Stimulated activated CD8-positive, alpha-beta memory T cell treated with anti-CD3 and anti-CD28 coated beads, Interleukin-12 subunit alpha, Interleukin-12 subunit beta, amount 100 ng/mL, for 1 hour (primary cell): ENCODE data around the gene CKAP5.
"Not testable (repeated sequence)": the region's sequence is repeated elsewhere in the genome, so short reads cannot be mapped to it uniquely, and the experiment has no call there.

Source experiments
- DNase-seq: peaks from one replicate; pipeline ENCODE4 v3.0.0-alpha.2; 2020; ENCODE audit warnings: low read depth

The CKAP5 gene

DNA sequence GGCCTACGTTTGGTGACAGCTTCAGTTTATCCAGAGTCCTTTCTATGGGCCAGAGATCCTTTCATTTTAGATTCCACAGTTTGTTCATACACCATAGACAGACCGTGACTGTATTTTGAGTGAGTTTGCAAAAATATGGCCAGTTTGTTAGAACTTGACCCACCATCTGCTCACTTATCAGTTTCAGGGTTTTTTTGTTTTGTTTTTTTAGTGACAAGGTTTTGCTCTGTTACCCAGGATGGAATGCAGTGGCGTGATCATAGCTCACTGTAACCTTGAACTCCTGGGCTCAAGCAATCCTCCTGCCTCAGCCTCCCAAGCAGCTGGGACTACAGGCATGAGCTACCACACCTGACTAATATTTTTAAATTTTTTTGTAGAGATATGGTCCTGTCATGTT, 9.1 kb upstream of the CKAP5 start:
- no peak for DNase-seq

DNA sequence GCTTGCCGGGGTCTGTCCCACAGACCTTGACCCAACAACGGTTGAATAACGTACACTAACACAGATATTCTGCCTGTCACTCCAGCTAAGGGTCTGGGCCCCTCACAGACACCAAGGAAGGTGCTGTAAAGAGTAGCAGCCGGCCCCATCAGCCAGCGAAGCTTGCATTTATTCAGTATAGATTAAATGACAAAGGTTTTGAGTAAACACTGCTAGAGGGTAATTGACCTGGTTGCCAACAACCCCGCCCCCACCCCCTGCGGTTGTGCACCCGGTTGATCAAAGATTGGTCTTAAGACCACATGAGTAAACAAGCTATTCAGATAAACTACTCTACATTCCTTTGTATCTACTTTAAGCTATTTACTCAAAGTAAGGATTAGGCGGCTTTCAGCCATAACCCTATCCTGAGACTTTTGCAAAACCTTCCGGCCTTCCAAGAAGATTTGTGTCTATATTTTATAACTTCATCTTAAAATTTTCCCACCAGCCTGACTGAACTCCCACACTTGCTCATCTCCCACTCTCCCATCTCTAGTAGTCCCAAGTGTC, 4.8 kb upstream of the CKAP5 start:
- DNase-seq, result no peak

DNA sequence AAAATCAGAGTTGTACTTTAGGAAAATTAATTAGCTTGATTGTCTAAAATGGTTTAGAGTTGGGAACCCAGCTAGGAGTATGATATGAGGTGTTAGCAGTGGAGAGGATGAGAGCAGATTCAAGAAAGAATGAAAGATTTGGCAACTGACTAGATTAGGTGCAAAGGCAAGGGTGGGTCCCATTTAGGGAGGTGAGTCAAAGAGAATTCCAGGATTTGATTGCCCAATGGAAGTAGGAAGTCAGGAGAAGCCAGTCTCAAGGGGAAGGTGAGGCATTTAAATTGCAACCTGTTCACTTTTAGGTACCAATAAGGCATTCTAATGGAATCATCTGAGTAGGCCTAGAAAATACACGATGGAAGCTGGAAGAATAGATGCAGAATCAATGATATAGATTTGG, 3.6 kb upstream of the CKAP5 start:
- no peak for DNase-seq

DNA sequence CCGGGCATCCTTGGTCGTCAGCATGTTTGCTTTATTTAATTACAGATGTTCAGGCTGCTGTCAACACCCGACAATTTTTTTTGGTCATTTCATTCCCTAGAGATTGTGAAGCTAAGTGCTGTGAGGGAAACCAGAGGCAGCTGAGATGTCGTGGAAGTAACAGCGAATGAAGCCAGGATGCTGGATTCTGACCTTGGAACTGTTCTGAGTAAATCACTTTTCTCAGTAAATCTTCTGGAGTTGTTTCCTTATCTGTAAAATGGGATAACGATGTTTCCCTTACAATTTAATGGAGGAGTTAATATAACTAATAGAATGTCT, 390 bp upstream of the CKAP5 start:
- DNase-seq, result no peak

DNA sequence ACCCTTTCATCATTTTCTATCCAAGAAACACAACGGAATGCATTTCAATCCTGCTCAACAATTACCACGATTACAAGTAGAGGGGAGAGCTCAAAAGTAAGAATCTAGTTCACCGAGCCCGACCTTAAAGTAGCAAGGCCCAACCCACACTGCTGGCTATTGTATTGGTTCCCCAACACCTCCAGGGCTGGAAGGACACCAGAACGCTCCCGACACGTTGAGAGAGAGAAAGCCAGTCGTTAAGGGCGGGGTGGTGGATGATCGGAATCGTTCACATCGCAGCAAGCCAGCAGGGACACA, 690 bp downstream of the CKAP5 start:
- DNase-seq, result no peak

DNA sequence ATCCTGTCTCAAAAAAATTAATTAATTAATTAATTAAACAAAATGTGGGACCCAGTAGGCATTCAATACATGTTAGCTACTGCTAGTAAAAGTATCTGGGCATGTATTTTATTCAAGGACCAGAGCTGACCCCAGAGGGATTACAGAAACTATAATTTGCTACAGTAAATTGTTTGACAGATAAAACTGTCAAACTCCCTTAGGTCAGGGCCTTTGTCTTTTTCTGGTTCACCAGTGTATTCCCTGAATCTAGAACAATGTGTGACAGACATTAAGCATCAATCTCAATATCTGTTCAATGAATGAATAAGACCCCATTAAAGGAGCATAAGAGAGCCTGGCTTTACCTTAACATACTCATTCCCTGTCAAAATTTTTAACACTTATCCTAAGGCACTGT, 6.0 kb downstream of the CKAP5 start:
- DNase-seq, result no peak

DNA sequence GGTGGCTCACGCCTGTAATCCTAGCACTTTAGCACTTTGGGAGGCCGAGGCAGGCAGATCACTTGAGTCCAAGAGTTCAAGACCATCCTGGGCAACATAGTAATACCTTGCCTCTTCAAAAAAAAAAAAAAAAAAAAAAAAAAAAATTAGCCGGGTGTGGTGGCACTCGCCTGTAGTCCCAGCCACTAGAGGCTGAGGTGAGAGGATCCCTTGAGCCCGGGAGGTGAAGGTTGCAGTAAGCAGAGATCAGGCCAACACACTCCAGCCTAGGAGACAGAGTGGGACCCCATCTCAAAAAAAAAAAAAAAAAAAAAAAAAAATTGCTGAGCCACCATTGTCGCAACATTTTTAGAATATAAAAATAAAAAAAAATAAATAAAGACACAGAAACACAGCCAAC, 7.6 kb downstream of the CKAP5 start:
- DNase-seq, result no peak

DNA sequence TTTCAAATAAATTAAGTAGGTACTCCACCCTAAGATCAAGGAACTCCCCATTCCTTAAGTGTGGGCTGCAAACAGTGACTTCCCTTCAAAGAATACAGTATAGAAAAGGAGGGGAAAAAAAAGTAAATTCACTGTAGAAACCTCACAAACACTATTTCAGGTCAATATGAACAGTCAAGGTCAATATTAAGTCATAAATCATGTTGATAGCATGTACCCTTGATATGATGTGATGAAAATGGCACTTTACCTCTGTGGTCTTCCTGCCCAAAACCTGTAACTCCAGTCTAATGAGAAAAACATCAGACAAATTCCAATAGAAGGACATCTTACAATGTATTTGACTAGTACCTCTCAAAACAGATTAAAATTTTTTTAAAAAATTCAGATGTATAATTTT, 8.2 kb downstream of the CKAP5 start:
- DNase-seq, result no peak

DNA sequence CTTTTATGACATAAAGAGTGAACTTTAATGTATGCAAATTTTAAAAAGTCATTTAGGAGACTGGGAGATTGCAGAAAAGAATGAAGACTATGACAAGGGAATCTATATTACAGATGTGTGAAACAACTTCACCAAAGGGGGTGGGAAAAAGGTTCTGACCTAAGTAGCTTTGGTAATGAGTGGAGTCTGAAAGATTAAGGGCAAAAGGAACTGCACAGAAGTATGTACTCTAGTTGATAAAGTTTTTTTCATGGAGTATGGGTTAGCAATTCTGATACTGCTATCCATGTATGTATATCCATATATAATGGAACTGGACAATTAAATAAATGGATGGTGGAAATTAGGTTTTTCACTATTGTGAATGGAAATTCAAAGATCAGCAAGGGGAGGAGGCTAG, 9.2 kb downstream of the CKAP5 start:
- no peak for DNase-seq

DNA sequence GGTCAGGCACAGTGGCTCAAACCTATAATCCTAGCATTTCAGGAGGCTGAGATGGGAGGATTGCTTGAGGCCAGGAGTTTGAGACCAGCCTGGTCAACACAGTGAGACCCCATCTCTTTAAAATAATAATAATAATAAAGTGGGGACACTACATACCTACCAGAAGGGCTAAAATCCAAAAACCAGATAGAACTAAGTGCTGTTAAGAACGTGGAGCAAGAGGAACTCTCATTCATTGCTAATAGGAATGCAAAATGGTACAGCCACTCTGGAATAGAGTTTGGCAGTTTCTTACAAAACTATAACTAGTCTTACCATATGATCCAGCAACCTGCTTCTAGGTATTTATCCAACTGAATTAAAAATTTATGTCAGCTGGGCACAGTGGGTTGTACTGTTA, 9.6 kb downstream of the CKAP5 start:
- DNase-seq, result no peak

DNA sequence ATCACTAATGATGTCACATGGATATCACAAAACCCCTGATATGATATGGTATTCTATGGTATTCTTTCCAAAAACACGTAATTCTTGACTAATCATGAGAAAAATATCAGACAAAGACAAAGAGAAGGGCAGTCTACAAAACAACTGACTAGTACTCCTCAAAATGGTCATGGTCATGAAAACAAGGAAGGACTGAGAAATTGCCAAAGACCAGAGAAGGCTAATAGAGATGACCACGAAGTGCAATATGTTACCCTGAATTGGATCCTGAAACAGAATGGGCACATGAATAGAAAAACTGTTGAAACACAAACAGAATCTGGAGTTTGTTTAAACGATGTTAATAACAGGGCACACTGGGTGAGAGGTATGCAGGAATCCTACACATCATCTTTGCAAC, 10.2 kb downstream of the CKAP5 start:
- no peak for DNase-seq

DNA sequence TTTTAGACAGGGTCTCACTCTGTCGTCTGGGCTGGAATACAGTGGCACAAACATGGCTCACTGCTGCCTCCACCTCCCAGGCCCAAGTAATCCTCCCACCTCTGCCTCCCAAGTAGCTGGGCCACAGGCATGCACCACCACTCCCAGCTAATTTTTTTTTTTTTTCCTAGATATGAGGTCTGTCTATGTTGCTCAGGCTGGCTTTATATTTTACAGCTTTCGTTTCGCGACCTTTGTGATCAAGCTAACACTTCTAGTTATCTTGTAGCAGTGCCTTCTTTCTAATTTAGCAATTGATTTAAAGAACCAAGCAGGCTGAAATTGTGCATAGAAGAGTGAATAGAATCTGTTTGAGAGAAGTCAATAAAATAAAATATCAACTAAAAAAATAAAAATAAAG, 11.3 kb downstream of the CKAP5 start:
- DNase-seq, result no peak

DNA sequence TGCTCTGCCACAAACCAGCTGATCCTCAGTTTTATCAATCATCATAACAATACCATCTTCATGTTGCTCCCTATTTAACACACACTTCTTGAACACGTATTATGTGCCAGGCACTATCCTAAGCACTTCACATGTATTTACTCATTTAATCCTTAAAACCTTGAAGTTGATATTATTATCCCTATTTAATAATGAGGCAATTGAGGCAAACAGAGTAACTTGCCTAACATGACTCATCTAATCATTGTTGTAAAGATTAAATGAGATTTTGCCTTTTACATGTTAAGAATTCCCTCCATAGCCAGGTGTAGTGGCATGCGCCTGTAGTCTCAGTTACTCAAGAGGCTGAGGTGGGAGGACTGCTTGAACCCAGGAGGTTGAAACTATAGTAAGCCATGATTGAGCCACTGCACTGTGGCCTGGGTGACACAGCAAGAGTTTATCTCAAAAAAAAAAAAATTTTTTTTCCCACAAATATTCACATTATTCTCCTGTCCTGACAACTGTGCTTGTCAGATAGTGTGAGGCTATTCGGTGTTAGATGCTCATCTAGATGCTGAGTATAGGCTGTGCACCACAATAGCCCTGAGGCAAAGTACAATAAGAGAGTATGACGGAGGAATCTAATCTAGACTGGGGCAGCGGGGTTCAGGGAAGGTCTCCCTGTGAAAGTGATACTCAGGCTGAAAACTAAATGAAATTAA, 13.4 kb downstream of the CKAP5 start:
- DNase-seq, result no peak

DNA sequence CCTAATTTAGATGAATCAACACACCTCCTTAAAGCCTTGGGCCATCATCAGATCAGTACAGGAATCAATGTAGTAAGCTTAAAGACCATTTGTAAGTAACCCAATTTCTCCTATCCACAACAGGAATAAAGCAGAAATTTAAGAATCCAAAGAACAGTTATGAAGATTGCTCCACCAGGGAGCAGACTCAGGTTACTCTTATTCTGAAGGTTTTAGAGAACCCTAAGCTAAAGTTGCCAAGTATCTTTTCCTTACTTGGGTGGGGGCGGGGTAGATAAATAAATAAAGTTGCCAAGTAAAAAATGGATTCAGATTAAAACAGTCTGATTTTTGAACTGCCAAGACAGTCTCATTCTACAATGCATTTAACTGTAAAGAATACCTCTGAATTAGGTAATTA, 18.1 kb downstream of the CKAP5 start:
- DNase-seq, result no peak

DNA sequence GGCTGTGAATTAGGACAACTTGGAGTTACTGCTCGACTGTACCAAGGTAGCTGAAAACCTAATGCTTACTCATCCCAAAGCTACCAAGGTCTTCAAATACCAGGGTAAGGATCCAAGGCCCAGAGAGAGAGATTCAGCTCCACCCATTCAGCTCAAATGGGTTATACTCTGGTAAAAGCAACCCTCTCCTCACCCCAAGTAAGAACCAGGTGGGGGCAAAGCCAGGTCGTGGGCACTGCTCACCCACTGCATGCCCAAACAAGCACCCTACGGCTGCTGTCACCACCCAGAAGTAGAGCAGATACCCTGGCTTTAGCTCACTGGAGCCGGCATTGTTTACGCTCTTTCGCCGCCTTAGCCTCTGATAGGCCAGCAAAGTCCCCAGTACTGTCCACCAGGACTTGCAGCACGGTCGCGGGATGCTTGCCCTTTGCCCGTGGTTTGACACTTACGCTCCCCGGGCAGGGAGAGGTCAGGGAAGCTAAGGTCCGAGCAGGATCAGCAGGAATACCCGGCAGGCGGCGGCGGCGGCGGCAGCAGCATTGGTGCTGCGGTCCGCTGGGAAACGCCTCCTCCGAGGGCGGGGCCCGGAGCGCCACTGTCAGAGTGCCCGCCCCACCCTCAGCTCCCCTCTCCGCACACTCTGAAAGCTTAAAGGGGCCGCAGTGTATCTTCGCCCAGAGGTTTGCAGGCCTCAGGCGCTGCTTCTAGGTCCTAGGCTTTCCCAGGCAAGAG, 19.6 kb downstream of the CKAP5 start:
- peak; percentile 57 for DNase-seq

DNA sequence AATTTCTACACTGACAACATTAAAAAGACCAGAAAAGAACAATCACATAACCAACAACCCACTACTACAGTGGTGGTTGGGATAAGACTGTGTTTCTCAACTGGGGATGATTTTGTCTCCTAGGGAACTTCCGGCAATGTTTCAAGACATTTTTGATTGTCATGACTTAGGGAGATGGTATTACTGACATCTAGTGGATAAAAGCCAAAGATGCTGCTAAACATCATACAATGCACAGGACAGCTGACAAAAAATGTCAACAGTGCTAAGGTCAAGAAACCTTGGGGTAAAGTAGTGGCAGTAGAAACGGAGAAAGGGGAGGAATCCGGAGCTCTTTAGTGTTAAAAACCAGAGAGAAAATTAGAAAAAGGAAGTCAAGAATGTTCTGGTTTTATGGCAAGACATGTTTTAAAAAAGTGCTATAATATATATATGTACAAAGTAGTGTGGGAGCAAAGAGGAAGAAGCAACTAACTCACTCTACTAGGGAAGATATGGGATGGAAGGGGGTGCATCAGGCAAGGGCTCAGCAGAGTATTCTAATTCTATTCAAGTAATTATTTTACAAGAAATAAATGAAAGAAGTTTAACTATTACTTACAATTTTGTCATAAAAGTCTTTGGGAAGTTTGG, 37.2 kb downstream of the CKAP5 start:
- DNase-seq, result no peak

DNA sequence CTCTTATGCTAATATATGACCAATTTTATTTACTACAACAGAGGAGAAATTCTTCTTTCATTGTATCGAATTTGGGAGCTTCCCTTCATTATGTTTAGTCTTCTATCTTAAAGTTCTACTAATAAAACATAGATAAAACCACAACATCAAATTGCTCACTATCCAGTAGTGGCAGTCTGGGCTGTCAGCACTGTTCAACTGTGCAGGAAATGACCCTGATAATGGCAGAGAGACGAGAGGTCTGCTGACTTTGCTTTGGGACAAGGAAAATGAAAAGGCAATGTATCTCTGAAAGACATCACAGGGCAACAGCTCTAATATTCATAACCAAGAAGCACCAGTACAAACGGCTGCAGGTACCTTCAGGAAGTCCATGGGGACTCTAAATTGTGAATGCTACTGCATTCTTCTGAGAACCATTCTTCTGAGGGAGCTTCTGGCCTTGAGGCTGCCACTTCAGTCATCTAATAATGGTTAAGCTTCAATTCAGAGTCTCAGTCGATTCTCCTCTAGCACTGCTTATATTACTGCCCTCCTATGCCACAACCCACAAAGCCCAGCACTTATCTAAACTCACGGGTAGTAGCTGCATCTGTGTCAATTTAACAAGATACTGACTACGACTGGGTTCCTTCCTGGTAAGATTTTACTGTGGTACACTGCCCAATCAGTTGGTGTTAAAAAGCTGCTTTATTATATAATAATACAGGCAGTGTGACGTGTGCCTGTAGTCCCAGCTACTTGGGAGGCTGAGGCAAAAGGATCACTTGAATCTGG, 44.2 kb downstream of the CKAP5 start:
- DNase-seq, result no peak

DNA sequence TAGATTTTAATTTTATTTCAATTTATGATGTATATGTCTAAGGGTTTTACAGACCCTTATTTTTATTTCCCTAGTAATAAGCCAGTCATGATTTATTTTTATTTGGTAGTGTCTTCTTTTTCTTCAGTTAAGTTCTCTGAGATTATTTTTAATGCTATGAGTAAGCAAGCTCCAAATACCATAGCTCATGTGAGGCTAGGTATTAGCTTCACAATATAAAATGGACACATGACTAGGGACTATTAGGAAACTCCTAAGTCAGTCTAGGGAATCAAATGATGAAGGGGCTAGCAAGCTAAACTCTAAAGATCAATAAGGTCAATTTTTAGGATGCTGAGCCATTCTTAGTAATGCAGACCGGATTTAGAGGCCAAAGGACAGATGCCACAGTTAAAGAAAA, 45.9 kb downstream of the CKAP5 start:
- DNase-seq, result no peak

DNA sequence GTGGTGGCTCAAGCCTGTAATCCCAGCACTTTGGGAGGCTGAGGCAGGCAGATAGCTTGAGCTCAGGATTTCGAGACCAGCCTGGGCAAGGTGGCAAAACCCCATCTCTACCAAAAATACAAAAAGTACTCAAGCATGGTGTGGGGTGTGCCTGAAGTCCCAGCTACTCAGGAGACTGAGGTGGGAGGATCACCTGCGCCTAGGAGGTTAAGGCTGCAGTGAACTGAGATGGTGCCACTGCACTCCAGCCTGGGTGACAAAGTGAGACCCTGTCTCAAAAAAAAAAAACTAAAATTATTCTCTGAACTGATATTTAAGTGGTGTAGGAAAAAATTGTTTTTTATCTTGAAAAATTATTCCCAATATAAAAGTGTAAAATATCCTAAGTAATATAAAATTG, 46.4 kb downstream of the CKAP5 start:
- not testable (repeated sequence) for DNase-seq

DNA sequence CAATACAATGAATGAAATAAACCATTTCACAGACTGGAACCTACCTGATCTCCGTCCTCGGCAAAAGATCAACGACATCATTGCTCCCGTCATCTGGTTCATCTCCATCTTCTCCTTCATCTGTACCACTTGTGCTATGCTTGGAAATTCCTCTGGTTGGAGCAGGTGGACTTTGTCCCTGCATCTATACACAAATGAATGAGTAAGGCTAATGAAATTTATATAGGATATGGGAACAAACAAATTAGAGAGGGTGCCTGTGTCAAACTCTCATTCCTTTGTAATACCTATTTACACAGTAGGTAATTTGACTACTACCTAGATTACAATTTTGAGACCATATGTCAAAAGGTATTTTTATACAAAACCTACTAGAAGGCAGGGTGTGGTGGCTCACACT, 67.7 kb downstream of the CKAP5 start:
- DNase-seq, result no peak

DNA sequence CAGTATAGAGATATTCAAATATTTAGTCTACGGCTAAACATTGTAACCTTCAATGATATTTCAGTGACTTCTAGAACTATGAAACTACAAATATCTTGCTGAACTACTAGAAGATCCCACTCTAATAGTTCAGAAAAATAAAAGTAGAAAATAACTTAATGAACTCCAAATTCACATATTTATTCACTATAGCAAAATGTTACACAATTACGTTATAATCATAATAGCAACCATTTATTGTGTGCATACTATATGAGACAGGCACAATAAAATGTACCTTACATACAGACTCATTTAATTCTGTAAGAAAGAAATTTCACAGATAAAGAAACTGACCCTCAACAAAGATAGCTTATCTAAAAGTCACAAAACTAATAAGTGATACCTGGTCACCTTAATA, 69.2 kb downstream of the CKAP5 start:
- DNase-seq, result no peak

DNA sequence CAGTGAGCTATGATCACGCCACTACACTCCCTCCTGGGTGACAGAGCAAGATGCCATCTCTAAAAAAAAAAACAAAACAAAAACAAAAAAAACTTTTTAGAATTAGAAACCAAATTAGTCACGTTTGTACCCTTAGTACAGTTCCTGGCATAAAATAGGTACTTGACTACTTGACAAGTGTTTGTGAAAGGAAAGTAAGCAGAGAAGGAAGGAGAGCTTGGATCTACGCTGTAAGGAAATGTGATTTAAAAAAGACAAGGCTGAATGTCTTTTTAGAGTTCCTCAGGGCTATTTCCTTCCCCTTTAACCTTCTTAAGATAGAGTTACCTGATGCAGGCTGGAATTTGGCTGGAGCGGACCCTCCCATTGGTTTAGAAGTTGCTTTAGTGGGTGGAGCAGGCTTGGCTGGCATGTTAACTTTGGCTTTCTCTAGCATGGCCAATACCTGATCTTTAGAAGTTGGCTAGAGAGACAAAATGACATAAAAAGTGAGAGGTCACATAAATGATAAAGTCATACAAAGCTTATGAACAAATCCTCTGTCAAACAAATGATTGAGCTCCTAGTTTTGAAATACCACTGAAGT, 76.4 kb downstream of the CKAP5 start:
- DNase-seq, result no peak

DNA sequence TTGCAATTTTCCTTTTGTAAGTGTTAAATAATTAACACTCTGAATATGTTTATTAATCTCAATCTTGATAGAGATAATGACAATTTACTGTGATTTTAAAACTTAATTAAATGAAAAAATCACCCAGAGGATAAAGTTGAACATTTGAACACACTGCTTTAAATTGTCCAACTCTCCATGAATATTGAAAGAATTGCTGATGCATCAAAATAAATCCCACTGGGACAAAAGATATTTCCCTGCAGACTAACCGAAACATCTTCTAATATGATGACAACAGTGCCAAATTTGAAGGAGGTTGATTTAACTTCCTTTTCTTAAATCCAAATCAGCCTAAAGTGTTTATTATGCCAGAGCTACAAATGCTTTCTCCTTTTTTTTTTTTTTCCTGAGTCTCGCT, 79.4 kb downstream of the CKAP5 start:
- no peak for DNase-seq
